SK-N-SH treated with all-trans-retinoic acid at 6 μM for 48 hours (cell line): ENCODE results near the gene ANAPC2.

Experiments used
- ATAC-seq: fragments of 200-7000 bp; cut with Tn5 transposase; 3 replicates; pipeline ENCODE4 v1.9.1; 2020; ENCODE audit warnings: mild to moderate bottlenecking, moderate library complexity
- ARNTL ChIP-seq: fragments of 450-650 bp; formaldehyde crosslinking; IDR thresholded peaks from 2 replicates; pipeline ENCODE4 v1.5.0; 2020; ENCODE audit warnings: low read depth, mild to moderate bottlenecking, moderate library complexity, borderline replicate concordance
- ESRRG ChIP-seq: fragments of 250-450 bp; sonication (Bioruptor Pico); IDR thresholded peaks from 2 replicates; pipeline ENCODE4 v1.6.1; 2021; ENCODE audit warnings: mild to moderate bottlenecking
- GLIS3 ChIP-seq: fragments of 250-450 bp; sonication (Bioruptor Pico); IDR thresholded peaks from 2 replicates; pipeline ENCODE4 v1.5.0; 2020; ENCODE audit warnings: mild to moderate bottlenecking, moderate library complexity
- OSR1 ChIP-seq: fragments of 250-450 bp; sonication (Bioruptor Pico); IDR thresholded peaks from 2 replicates; pipeline ENCODE4 v1.8.0; 2022; ENCODE audit warnings: moderate library complexity, mild to moderate bottlenecking, inconsistent platforms
- PATZ1 ChIP-seq: fragments of 250-450 bp; sonication (Bioruptor Pico); IDR thresholded peaks from 2 replicates; pipeline ENCODE4 v1.8.0; 2020; ENCODE audit warnings: mild to moderate bottlenecking, moderate library complexity, borderline replicate concordance
- PPARA ChIP-seq: fragments of 250-450 bp; sonication (Bioruptor Pico); IDR thresholded peaks from 2 replicates; pipeline ENCODE4 v1.5.0; 2020; ENCODE audit warnings: mild to moderate bottlenecking, borderline replicate concordance
- SNAI2 ChIP-seq: fragments of 250-450 bp; sonication (Bioruptor Pico); IDR thresholded peaks from 2 replicates; pipeline ENCODE4 v1.5.0; 2020; ENCODE audit warnings: mild to moderate bottlenecking, moderate library complexity
- TCF4 ChIP-seq: fragments of 250-450 bp; sonication (Bioruptor Pico); IDR thresholded peaks from 2 replicates; pipeline ENCODE4 v1.8.0; 2021; ENCODE audit warnings: mild to moderate bottlenecking, moderate library complexity, borderline replicate concordance
- TOX ChIP-seq: fragments of 250-450 bp; sonication (Bioruptor Pico); IDR thresholded peaks from 2 replicates; pipeline ENCODE4 v1.8.0; 2021; ENCODE audit warnings: mild to moderate bottlenecking, moderate library complexity, borderline replicate concordance
- ZC3H10 ChIP-seq: fragments of 250-450 bp; sonication (Bioruptor Pico); IDR thresholded peaks from 2 replicates; pipeline ENCODE4 v1.5.1; 2021; ENCODE audit warnings: mild to moderate bottlenecking, moderate library complexity
- ZFP3 ChIP-seq: fragments of 250-450 bp; sonication (Bioruptor Pico); IDR thresholded peaks from 2 replicates; pipeline ENCODE4 v1.5.0; 2020; ENCODE audit warnings: mild to moderate bottlenecking, moderate library complexity
- ZNF70 ChIP-seq: fragments of 450-650 bp; formaldehyde crosslinking; IDR thresholded peaks from 2 replicates; pipeline ENCODE4 v1.5.0; 2020; ENCODE audit warnings: mild to moderate bottlenecking, moderate library complexity
- TF ChIP-seq, protein P1 (sequence below): fragments of 250-450 bp; sonication (Bioruptor Pico); IDR thresholded peaks from 2 replicates; pipeline ENCODE4 v1.8.0; 2021; ENCODE audit warnings: low read depth, mild to moderate bottlenecking, moderate library complexity, borderline replicate concordance
- TF ChIP-seq, protein P2 (sequence below): fragments of 250-450 bp; sonication (Bioruptor Pico); IDR thresholded peaks from 2 replicates; pipeline ENCODE4 v1.5.1; 2020; ENCODE audit warnings: low read depth, mild to moderate bottlenecking, moderate library complexity
- TF ChIP-seq, protein P3 (sequence below): fragments of 250-450 bp; sonication (Bioruptor Pico); IDR thresholded peaks from 2 replicates; pipeline ENCODE4 v1.5.0; 2020; ENCODE audit warnings: mild to moderate bottlenecking, moderate library complexity
- TF ChIP-seq, protein P4 (sequence below): fragments of 250-450 bp; sonication (Bioruptor Pico); IDR thresholded peaks from 2 replicates; pipeline ENCODE4 v1.5.1; 2021; ENCODE audit warnings: mild to moderate bottlenecking, moderate library complexity

ANAPC2 gene

GRCh38 chr9:137164370-137165249 is 23.8 kb downstream of the ANAPC2 start:
- no peak for ATAC-seq
- no peak for TF ChIP-seq ESRRG (CRISPR knock-in tag)
- TF ChIP-seq, protein P1, sequence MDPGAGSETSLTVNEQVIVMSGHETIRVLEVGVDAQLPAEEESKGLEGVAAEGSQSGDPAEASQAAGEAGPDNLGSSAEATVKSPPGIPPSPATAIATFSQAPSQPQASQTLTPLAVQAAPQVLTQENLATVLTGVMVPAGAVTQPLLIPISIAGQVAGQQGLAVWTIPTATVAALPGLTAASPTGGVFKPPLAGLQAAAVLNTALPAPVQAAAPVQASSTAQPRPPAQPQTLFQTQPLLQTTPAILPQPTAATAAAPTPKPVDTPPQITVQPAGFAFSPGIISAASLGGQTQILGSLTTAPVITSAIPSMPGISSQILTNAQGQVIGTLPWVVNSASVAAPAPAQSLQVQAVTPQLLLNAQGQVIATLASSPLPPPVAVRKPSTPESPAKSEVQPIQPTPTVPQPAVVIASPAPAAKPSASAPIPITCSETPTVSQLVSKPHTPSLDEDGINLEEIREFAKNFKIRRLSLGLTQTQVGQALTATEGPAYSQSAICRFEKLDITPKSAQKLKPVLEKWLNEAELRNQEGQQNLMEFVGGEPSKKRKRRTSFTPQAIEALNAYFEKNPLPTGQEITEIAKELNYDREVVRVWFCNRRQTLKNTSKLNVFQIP (CRISPR knock-in tag), result no peak
- TF ChIP-seq, protein P2, sequence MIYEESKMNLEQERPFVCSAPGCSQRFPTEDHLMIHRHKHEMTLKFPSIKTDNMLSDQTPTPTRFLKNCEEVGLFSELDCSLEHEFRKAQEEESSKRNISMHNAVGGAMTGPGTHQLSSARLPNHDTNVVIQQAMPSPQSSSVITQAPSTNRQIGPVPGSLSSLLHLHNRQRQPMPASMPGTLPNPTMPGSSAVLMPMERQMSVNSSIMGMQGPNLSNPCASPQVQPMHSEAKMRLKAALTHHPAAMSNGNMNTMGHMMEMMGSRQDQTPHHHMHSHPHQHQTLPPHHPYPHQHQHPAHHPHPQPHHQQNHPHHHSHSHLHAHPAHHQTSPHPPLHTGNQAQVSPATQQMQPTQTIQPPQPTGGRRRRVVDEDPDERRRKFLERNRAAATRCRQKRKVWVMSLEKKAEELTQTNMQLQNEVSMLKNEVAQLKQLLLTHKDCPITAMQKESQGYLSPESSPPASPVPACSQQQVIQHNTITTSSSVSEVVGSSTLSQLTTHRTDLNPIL (CRISPR knock-in tag), result no peak
- no peak for TF ChIP-seq TOX (CRISPR knock-in tag)
- no peak for TF ChIP-seq TCF4
- TF ChIP-seq ZFP3 (CRISPR knock-in tag), result no peak
- no peak for TF ChIP-seq ZC3H10
- no peak for TF ChIP-seq OSR1 (CRISPR knock-in tag)
- no peak for TF ChIP-seq PPARA
- TF ChIP-seq, protein P3, sequence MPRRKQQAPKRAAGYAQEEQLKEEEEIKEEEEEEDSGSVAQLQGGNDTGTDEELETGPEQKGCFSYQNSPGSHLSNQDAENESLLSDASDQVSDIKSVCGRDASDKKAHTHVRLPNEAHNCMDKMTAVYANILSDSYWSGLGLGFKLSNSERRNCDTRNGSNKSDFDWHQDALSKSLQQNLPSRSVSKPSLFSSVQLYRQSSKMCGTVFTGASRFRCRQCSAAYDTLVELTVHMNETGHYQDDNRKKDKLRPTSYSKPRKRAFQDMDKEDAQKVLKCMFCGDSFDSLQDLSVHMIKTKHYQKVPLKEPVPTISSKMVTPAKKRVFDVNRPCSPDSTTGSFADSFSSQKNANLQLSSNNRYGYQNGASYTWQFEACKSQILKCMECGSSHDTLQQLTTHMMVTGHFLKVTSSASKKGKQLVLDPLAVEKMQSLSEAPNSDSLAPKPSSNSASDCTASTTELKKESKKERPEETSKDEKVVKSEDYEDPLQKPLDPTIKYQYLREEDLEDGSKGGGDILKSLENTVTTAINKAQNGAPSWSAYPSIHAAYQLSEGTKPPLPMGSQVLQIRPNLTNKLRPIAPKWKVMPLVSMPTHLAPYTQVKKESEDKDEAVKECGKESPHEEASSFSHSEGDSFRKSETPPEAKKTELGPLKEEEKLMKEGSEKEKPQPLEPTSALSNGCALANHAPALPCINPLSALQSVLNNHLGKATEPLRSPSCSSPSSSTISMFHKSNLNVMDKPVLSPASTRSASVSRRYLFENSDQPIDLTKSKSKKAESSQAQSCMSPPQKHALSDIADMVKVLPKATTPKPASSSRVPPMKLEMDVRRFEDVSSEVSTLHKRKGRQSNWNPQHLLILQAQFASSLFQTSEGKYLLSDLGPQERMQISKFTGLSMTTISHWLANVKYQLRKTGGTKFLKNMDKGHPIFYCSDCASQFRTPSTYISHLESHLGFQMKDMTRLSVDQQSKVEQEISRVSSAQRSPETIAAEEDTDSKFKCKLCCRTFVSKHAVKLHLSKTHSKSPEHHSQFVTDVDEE (CRISPR knock-in tag), result no peak
- TF ChIP-seq, protein P4, sequence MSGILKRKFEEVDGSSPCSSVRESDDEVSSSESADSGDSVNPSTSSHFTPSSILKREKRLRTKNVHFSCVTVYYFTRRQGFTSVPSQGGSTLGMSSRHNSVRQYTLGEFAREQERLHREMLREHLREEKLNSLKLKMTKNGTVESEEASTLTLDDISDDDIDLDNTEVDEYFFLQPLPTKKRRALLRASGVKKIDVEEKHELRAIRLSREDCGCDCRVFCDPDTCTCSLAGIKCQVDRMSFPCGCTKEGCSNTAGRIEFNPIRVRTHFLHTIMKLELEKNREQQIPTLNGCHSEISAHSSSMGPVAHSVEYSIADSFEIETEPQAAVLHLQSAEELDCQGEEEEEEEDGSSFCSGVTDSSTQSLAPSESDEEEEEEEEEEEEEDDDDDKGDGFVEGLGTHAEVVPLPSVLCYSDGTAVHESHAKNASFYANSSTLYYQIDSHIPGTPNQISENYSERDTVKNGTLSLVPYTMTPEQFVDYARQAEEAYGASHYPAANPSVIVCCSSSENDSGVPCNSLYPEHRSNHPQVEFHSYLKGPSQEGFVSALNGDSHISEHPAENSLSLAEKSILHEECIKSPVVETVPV, result no peak
- no peak for TF ChIP-seq SNAI2 (CRISPR knock-in tag)
- TF ChIP-seq, all 23 proteins: peak for 0

- no peak for TF ChIP-seq ZNF70 (CRISPR knock-in tag)
- no peak for TF ChIP-seq PATZ1 (CRISPR knock-in tag)
- no peak for TF ChIP-seq TCF4
- TF ChIP-seq, protein P3 (CRISPR knock-in tag), result no peak
- no peak for ATAC-seq
Measured at GRCh38 chr9:137163805-137164204, 24.6 kb downstream of the ANAPC2 start.

DNA sequence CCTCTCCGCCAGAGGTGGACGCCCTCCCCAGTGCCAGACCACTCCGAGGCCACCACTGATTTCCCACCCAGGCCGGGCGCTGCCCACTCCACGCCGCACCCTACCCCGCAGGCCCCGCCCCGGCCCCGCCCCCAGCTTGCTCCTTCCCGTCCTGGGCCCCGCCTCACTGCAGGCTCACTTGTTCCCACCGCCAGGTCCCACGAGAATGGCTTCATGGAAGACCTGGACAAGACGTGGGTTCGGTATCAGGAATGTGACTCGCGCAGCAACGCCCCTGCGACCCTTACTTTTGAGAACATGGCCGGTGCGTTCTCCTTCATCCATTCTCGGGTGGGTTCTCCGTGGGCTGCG is 25.0 kb downstream of the ANAPC2 start:
- TF ChIP-seq ARNTL (no peak), GLIS3 (CRISPR knock-in tag) (no peak), PPARA (no peak)
- no peak for ATAC-seq
